GM21717 (cell line): Measurements from ENCODE around the gene WNT3A.
A peak's percentile ranks its signal among the peaks of the same experiment; 100 is the strongest.

Experiments used
- ATAC-seq: cut with Tn5 transposase; IDR thresholded peaks from one replicate; pipeline ENCODE4 v1.9.1; 2021; ENCODE audit warnings: mild to moderate bottlenecking, moderate library complexity; ENCODE audit not compliant: unreplicated experiment

The WNT3A gene

DNA sequence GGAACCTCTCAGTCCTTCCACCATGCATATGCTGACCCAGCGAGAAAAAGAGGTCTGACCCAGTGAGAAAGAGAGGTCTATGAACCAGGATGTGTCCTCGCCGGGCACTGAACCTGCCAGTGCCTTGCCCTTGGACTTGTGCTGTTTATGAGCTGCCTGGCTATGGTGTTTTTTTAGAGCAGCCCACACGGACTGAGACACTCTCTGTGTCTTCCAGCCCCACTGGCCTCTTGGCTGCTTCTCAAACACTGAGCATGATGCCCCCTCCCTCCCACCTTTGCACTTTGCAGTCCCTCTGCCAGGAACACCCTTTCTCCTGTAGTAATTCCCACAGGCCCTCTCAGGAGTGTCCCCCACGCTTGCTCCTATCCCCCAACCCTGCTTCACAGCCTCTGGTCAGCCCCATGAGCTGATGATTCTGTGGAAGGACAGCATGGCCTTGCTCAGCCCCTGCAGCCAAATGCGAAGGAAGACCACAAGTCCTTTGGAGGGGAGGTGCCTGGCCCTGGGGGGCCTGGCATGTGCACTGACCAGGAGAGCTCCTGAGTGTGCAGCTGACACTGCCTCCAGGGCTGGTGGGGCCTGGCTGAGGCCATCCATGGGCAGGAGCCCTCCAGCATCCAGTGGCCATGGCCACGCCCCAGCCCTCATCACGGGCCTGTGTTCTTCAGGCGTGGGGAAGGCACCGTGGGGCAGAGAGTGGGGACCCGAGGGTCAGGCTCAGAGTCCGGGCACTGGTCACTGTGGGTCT lies 23.8 kb downstream of the WNT3A start:
- ATAC-seq: no peak

DNA sequence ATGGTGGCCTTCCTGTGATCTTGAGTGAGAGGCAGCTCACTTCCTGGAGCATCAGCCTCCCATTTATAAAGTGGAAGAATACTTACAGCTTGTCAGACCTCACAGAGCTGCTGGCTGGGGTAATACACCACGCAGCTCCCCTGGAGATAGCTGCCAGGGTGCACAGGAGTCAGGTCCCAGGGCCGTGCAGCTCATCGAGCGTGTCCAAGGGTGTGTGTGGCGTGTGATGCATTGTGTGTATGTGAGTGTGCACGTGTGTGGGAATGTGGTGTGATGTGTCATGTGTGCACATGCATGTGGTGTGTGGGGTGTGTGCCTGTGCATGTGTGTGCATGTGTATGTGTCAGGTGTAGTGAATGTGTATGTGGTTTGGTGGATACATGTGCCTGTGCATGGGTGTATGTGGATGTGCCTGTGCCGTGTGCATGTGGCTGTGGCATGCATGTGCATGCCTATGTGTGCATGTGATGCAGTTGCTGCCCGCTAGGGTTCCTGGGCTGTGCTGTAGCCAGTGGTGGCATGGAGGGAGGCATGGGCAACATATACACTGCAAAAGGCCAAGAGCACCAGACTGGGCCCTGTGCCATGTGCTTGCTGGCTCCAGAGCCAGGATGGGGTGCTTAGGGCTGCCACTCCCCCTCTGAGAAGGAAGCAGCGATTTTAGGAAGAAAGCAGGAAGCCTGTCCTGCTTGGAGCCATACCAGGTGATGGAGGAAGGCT lies 24.6 kb downstream of the WNT3A start:
- no peak for ATAC-seq

DNA sequence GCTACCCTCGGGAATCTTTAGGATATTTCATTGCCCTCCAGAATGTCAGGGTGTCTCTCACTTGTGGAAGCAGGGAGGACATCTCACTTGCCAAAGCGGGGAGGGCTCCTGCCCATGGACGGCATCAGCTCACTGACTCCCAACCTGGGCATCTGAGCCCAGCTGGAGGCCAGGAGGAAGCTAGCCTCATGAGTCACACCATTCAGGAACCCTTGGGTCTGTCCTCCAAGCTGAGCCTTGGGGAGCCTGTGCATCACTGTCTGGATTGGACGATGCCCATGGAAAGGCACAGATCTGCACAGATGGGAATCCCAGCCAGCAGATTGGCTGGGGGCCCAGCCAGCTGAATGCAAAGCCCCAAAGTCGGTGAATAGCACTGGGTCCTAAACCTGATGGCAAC lies 25.2 kb downstream of the WNT3A start:
- ATAC-seq: no peak

DNA sequence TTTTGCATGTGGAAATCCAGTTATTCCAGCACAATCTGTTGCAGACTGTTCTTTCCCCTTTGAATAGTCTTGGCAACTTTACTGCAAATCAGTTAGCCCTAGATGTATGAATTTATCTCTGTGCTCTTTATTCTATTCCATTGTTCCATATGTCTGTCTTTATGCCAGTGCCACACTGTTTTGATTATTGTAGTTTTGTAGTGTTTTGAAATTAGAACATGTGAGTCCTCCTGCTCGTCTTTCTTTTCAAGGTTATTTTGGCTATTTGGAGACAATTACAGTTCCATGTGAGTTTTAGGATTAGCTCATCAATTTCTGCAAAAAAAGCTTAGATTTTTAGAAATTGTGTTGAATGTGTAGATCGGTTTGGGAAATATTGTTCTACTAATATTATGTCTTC lies 26.6 kb downstream of the WNT3A start:
- ATAC-seq: no peak

DNA sequence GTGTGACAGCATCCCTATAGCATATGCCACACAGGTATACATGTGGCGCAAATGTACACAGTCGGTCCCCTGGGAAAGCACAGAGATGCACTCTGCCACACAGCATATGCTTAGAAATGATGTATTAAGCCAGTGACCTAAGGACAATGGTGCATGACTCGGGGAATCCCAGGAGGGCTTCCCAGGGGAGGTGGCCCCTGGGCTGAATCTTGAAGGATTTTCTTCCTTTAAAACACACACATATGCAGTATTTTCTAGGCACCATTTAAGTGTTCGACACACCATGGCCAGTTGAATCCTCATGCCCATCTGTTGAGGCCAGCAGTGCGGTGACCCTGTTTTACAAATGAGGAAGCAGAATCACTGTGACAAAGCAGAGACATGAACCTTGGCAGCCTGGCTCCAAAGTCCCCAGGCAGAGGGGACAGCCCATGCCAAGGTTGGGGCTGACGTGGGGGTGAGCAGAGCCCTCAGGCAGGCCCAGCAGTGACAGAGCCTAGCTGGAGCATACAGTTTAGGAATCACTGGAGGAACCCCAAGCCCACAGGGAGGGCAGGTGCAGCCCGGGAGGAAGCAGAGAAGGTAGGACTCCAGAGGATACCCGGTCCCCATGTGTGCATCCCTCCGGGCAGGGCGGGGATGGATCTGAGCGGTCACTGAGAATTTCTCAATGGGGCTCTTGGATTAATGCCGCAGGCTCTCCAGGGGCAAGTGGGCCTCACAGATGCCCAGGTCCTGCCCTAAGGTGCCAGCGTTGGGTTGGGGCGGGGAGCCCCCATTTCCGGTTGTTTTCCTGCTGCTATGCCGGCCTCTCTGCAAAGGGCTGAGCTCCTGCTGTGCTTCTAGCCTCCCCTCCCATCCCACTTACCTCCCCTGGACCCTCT lies 28.4 kb downstream of the WNT3A start:
- ATAC-seq: no peak

DNA sequence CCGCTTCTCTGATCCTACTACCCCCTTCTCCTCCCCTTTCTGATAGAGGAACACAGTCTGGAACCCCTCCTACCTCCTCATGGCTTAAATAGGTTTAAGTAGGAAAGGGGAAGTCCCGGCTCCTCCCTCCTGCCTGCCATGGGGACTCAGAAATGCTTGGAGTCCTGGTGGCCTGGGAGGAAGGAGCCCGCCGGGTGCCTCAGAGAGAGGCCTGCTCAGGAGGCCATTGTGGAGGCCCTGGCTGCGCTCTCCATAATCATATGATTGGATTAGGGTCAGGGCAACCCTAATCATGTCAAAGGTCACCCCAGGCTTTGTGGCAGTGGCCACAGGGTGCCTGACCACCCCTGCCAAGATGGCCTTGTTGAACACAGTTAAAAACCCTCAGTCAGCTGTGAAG lies 29.0 kb downstream of the WNT3A start:
- no peak for ATAC-seq

DNA sequence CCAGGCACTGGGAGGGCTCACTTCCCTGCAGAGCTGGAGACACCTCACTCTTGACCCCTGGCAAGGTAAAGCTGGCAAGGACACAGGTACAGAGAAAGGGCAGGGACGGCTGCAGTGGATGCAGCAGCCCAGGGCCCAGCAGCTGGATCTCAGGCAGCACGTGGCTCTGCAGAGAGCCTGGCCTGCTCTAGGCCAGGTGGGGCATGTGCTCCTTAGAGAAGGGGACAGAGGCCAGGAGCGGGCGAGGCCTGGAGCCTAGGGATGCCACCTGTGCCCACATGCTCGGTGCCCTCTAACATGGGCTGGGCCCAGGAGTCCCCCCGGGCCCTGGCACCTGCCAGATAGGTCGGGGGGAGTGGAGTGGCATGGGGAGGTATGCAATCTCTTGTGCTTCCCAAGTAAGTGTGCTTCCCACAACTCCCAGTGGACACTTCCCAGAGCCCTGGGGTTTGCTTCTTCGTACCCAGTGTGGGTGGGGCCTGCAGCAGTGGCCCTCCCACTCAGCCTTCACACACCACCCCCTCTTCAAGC lies 30.0 kb downstream of the WNT3A start:
- no peak for ATAC-seq

DNA sequence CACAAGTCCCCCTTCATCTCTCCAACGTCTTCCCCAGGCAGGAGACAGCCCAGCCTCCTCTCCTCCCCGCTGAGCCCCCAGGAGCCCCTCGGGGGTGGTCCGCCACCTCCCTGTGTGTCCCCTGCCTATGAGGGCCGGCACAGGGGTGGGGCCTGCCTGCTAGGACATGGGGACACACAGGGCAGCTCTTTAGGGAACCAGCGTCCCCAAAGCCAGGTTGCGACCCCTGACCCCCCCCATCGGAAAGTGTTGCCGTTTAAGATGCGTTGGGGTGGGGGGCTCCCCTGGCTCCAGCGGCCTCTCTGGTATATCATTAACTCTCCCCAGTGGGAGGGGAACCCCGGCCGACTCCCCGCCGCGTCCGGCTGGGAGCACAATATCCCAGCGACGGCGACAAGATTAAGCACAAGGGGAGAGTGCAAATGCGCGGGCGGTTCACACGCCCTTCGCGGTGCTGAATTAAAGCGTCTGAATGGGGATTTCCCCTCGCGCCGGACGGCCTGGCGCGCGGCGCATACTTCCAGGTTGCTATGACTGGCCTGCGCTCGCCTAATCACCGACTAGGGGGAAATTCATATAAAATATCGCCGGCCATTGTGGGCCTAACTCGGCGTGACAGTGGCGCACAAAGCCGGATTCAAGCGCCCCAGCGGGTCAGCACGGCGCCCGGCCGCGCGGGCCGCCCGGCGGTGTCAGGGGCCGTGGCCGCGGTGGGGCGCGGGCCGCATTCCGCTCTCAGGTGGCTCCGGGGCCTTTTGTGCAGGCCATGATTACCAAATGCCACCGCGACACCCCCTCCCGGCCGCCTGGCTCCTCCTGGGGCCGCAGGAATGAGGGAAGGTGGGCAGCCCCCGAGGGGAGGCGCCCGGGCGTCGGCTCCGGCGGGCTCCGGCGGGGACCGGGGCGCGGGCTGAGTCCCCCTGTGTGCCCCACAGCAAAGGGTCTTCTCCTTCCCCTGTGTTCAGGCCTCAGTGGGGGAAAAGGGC lies 30.9 kb downstream of the WNT3A start:
- ATAC-seq: peak; percentile 88

DNA sequence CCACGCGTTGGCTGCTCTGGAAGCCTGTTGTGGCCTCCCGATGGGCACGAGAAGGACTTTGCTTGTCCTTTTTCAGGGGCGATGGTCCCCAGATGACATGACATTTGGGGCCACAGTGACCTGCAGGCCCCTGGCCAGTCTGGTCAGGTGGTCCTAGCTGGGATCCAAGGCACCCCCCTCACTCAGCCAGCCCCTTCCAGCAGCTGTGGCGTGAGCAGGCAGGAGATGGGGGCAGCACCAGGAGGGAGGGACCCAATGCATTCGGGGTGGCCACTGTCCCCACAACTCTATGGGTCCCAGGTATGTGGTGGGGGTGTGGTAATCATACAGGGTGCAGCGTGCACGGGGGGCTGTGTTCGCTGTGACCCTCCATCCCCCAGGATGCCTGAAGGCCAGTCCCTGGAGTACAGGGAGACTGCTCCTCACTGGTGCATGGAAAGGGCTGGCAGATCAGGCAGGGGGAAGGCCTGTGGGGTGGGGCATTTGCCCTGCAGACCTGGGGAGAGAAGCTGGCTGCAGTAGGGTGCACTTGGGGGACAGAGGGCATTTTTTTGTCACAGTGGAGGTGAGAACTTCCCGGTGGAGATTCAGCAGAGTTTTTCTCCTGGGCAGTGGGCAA lies 31.7 kb downstream of the WNT3A start:
- ATAC-seq: no peak

DNA sequence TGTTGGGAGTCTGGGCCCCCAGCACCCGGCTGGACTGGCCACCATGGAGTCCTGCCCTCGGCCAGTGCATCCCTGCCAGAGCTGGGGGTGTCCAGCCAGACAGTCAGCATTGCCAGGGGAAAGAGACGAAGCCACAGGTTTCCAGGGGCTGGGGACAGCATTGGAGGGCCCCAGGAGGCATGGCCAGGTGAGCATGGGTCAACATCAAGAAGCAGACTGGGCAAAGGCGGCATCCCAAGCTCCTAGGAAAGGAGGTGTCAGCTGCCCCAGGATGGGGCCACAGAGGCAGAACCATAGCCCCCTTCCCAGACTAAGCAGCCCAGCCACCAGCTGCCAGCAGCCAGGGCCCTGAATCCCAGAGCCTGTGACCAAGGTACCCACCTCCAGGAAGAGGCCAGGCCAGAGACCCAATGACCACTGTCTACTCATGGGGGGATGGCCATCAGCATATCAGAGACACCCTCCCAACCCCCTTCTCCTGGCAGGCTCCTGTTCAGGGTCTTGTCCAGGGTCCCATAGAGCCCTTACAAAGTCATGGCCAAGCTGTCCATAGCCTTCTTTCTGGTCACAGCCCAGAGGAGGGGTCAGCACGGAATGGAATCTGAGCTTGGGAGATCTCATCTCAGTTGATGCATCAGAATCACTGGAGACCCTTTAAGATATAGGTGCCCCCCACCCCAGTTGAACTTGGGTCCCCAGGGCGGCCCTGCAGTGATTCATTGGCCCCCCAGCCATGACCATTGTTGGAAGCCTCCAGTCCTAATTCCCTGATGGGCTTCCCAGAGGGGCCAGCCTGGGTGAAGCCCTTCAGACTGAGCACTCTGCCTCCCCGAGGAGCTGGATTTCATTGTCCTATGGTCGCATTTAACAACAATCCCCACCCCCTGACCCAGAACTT lies 32.5 kb downstream of the WNT3A start:
- ATAC-seq: no peak

DNA sequence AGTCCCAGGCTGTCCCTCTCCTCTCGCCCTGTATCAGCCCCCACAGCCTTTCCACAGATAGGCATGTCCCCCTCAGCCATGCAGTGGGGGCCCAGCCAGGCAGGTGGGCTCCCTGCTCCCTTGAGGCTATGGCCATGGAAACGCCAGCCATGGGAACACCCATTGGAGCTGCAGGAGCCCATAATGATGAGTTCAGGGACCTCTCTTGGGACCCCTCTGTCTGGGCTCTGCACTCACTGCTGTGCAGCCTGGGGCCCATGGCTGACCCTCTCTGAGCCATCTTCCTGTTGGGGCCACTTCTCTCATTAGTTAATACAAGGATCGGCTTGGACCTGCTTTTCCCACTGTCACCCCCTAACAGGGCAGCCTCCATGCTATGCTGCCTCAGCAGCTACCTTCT lies 33.2 kb downstream of the WNT3A start:
- no peak for ATAC-seq

DNA sequence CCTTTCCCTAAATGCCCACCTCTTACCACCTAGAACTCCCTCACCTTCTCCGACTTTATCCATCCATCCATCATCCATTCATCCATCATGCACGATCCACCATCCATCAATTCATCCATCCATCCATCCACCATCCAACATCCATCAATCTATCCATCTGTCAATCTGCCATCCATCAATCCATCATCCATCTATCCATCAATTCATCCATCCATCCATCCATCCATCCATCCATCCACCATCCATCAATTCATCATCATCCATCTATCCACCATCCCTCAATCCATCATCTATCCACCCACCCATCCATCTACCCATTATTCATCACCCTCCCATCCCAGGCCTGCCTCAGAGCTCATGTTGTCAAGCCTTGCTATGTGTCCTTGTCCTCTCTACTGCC lies 34.5 kb downstream of the WNT3A start:
- ATAC-seq: no peak

DNA sequence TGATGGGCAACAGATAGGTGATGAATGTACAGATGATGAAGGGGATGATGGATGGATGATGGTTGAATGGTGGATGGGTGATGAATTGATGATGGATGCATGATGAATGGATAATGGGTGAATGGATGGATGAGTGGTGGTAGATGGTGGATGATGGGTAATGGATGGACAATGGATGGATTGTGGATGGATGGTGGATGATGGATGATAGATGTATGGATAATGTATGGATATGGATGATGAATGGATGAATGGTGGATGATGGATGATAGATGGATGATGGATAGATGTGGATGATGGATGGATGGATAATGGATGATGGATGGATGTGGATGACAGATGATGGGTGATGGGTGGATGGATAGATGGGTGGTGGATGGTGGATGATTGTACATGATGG lies 35.7 kb downstream of the WNT3A start:
- ATAC-seq: no peak

DNA sequence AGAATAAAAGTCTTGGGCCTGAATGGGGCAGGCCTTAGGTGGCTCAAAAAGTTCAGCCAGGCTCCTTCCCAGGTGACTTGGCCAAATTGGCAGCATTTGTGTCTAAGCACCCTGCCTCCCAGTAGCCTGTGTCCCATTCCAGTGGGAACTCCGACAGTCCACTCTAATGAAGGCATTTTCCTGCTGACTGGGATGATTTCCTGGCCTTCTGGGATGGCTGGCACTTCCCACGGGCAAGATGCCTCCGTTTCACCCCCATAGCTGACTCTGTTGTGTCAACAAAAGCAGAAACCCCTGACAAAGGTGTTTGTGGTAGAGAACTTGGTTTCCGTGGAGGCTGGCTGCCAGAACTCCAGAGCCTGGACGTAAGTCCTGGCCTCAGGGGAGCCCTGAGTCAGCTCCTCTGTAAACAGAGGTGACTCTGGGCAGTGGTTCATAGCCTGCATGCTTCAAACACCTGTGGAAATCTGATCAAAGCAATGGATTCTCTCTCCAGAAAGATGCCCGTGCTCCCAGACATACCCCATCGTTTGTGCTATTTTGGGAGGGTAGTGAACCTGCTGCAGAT lies 36.6 kb downstream of the WNT3A start:
- no peak for ATAC-seq

DNA sequence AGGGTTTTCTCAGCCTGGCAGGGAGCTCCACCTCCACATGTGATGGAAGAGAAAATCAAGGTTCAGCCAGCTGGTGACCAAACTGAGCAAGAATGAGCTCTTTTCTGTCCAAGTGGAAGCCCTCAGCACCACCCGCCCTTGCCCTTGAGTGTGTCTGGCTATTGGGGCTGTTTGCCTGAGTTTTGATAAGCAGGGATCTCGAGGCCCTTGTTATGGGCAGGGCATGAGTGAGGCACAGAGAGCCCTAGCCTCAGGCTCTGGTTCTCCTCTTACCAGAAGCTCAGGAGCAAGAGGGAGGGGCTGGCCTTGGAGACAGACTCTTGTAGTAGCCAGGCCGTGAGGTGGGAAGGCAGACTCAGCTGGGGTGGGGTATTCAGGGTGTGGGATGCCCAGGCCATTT lies 38.2 kb downstream of the WNT3A start:
- no peak for ATAC-seq

DNA sequence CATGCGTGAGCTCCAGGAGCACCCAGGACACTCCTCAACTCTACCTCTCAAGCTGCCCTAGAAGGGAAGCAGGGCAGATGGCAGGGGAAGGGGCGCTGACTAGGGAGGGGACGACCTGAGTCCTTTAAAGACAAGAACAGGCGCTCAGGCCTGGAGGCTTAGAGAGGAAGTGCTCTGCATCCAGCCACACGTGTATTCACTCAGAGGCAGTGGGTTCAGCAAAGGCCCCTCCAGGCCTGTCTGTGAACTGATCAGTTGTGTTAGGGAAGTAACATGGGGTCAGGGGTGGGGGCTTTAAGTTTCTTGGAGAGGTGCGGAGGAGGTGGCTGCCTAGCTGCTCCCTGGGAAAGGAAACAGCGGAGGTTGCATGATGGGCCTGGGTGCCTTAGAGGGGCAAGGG lies 38.6 kb downstream of the WNT3A start:
- no peak for ATAC-seq

DNA sequence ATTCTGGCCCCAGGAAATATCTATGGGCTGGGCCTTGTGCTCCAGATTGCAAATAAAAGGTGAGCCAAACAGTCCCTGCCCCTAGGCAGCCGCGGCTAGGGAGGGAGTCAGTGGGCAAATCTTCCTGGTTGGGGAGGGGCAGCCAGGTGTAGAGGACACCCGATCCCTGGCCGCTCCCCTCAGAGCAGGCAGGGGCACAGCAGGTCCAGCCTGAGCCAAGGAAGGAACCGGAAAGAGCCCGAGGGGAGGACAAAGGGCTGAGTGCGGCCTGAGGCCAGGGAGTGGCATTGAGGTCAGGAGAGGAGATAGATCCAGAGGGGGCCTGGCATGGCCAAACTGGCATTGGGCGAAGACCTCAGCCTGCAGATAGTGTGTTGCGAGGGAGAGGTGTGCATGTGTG lies 39.1 kb downstream of the WNT3A start:
- ATAC-seq: no peak

DNA sequence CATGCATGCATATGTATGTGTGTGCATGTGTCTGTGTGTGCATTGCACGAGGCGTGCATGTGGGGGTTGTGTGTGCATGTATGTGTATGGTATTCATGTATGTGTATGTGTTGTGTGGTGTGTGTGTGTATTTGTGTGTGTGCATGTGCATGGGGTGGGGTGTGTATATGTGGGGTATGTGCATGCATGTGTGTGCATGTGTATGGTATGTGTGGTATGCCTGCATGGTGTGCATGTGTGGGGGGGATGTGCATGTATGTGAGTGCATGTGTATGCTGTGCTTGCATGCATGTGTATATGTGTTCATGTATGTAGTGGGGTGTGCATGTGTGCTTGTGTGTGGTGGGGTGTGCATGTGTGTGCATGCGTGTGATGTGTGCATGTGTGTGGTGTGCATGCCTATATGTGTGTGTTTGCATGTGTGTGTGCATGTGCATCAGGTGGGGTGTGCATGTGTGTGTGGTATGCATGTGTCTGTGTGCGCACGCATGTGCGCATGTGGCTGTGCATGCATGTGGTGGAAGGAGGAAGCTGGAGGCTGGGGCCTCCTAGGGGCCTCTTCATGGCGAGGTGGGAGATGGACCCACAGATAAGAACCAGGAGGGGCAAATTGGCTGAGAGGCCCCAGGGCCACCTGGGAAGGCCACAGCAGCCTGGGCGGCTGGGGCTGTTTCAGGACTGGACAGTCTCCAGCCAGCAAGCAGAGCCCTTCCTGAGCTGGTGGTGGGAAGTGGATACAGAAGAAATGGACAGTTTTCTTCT lies 39.8 kb downstream of the WNT3A start:
- ATAC-seq: no peak
